Measurements from ENCODE around the gene HAVCR2. TPM values are rescaled to one million over a fixed set of nuclear protein-coding genes. Genes with fewer than 3 reads are reported as not detected.

Gene HAVCR2
- not detected in 2 replicates for total RNA-seq

GRCh38 chr5:157108976-157109375 lies at the start of gene HAVCR2:
TSS of gene HAVCR2 (minus strand) at chr5:157109044. CDS start at chr5:157108983, 61 bp downstream.

GRCh38 chr5:157142317-157143126 lies 33.7 kb upstream of the HAVCR2 start, which contains the start of gene MED7:
TSS of gene MED7 (minus strand) at chr5:157142865. CDS start at chr5:157139431, 3,434 bp downstream.

DNA sequence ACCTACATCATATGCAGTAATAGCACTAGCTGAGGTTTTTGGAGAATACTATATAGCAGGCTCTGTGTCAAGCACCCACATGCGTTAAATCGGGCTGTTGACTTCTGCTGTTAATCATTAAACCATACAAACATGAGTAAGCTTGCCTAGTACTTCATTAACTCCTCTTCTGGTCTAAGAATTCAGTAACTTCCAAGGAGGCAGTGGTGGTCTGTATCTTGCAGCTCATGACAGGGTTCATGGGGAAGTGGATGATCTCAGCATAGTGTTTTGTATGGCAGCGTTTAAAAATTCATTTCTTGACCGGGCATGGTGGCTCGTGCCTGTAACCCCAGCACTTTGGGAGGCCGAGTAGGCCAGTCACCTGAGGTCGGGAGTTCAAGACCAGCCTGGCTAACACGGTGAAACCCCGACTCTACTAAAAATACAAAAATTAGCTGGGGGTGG lies 49.7 kb downstream of the HAVCR2 start, which contains the start of gene HAVCR1:
Gene HAVCR1, minus strand, starts transcription at position 24 of the 447 bp plus-strand sequence. CDS start 1,173 bp downstream, outside the sequence.

Other genes with a start within 250 kb of the HAVCR2 start
- not detected in 2 replicates for gene TIMD4, start 145.8 kb downstream of the HAVCR2 start, total RNA-seq
- gene HAVCR1, start 49.9 kb downstream of the HAVCR2 start, total RNA-seq: not detected in 2 replicates
- 12.4 and 18.2 TPM in 2 replicates for gene MED7, start 33.8 kb upstream of the HAVCR2 start, total RNA-seq
- not detected in 2 replicates for gene GARIN3, start 57.2 kb upstream of the HAVCR2 start, total RNA-seq
- not detected in 2 replicates for gene ITK, start 71.8 kb upstream of the HAVCR2 start, total RNA-seq
- gene CYFIP2, start 157.1 kb upstream of the HAVCR2 start, total RNA-seq: 1.1 and 1.4 TPM in 2 replicates